ENCODE results near the gene BBS9. TPM values are rescaled to one million over a fixed set of nuclear protein-coding genes. Genes with fewer than 3 reads are reported as not detected.
A peak's percentile ranks its signal among the peaks of the same experiment; 100 is the strongest.

The BBS9 gene
- polyA plus RNA-seq, 4 donors = 2.0 to 8.8 (median 3.0) TPM

DNA sequence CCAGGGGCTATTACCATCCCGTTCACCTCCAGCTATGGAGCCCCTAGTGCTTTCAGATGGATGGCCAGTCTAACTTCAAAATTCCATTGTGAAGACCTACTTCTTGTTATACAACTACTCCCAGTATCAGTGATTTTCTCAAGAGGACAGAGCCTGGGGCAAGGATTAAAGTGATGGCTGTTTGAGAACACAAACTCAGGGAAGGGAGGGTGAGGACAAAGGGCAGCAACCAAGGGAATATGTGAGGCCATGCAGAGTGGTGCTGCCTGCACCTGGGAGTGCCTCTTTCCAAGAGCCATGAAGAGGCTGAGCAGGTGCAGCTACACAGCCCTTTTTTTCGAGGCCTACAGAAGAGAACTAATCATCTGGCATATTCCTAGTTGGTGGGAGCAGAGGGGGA, 472.5 kb downstream of the BBS9 start:
- no peak overlapping the region for H3K4me3 ChIP-seq (ENCODE audit: low read depth in 1 of 3, low read length in 3 of 3)
- H3K4me1 ChIP-seq (ENCODE audit: control insufficient read depth in 3 of 3, insufficient read depth in 2 of 3, low read depth in 1 of 3, low read length in 2 of 3) = peaks cover 0 to 3% (median 0%) of the 10 kb centered on the region in 3 donors
- H3K36me3 ChIP-seq (ENCODE audit: control insufficient read depth in 3 of 3, insufficient read depth in 2 of 3, low read depth in 1 of 3, low read length in 3 of 3) = no peaks in the 10 kb centered on the region
- DNase-seq = peak; percentile 56 to 62
- no peaks in the 10 kb centered on the region for H3K9me3 ChIP-seq (ENCODE audit: control insufficient read depth in 2 of 2, insufficient read depth in 1 of 2, low read depth in 1 of 2, low read length in 1 of 2)
- 35 to 75% (median 40%) methylated on average over 2 of the region's 2 CpGs for WGBS, 3 donors
- H3K27ac ChIP-seq (ENCODE audit: low read depth in 1 of 3, low read length in 2 of 3) = no peak overlapping the region
- no peaks in the 10 kb centered on the region for H3K27me3 ChIP-seq (ENCODE audit: control insufficient read depth in 3 of 3, insufficient read depth in 3 of 3, low read length in 3 of 3)
- FAIRE-seq = no peak

DNA sequence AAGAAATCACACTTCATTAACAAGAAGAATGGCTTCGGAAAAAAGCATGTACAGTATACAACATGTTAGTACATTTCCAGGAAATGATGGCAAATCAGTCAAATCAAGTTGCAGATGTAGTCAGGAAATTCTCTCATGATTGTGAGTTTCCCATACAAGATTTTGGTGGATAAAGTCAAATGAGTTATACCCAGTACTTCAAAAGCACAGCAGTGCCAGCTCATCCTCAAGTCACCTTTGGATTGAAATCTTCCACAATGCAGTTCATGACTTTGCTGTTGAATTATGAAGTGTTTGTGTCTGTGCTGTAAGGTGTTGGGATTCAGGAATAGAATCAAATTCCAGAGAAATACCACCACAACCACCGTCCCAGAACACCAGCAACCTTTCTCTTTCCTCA, 474.7 kb downstream of the BBS9 start:
- no peak overlapping the region for H3K27ac ChIP-seq (ENCODE audit: low read depth in 1 of 3, low read length in 2 of 3)
- no peaks in the 10 kb centered on the region for H3K27me3 ChIP-seq (ENCODE audit: control insufficient read depth in 3 of 3, insufficient read depth in 3 of 3, low read length in 3 of 3)
- DNase-seq (no peak), FAIRE-seq (no peak)
- whole genome bisulfite sequencing, 3 donors = 78 to 87% (median 81%) methylated on average over 2 of the region's 2 CpGs
- no peak overlapping the region for H3K4me3 ChIP-seq (ENCODE audit: low read depth in 1 of 3, low read length in 3 of 3)
- H3K9me3 ChIP-seq (ENCODE audit: control insufficient read depth in 2 of 2, insufficient read depth in 1 of 2, low read depth in 1 of 2, low read length in 1 of 2) = no peaks in the 10 kb centered on the region
- H3K36me3 ChIP-seq (ENCODE audit: control insufficient read depth in 3 of 3, insufficient read depth in 2 of 3, low read depth in 1 of 3, low read length in 3 of 3) = no peaks in the 10 kb centered on the region
- H3K4me1 ChIP-seq (ENCODE audit: control insufficient read depth in 3 of 3, insufficient read depth in 2 of 3, low read depth in 1 of 3, low read length in 2 of 3) = peaks cover 0 to 3% (median 0%) of the 10 kb centered on the region in 3 donors

DNA sequence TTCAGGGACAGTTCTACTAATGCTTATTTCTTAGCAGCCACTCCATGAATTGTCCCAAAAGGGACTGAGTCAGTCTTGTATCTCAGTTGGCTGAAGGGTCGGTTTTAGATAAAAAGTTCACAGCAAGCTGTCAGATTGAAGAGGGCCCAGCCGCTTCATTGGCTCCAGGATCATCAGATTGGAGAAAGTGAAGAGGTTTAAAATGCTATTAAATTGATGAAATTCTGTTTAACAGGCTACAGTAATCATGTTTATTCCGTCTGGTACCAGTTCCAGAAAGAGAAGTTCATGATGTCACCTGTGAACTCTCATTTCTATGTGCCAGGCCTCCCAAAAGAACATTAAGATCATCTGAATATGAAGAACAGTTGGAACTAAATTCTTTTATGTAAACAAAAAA, 481.6 kb downstream of the BBS9 start:
- Histone ChIP-seq H3K9me3 (ENCODE audit: control insufficient read depth in 2 of 2, insufficient read depth in 1 of 2, low read depth in 1 of 2, low read length in 1 of 2) (no peaks in the 10 kb centered on the region), H3K36me3 (ENCODE audit: control insufficient read depth in 3 of 3, insufficient read depth in 2 of 3, low read depth in 1 of 3, low read length in 3 of 3) (no peaks in the 10 kb centered on the region), H3K27me3 (ENCODE audit: control insufficient read depth in 3 of 3, insufficient read depth in 3 of 3, low read length in 3 of 3) (no peaks in the 10 kb centered on the region), H3K4me1 (ENCODE audit: control insufficient read depth in 3 of 3, insufficient read depth in 2 of 3, low read depth in 1 of 3, low read length in 2 of 3) (no peaks in the 10 kb centered on the region), H3K4me3 (ENCODE audit: low read depth in 1 of 3, low read length in 3 of 3) (no peak overlapping the region), H3K27ac (ENCODE audit: low read depth in 1 of 3, low read length in 2 of 3) (no peak overlapping the region)
- no peak for DNase-seq
- WGBS, 3 donors = 85 to 94% (median 90%) methylated on average over 3 of the region's 3 CpGs
- FAIRE-seq = no peak

DNA sequence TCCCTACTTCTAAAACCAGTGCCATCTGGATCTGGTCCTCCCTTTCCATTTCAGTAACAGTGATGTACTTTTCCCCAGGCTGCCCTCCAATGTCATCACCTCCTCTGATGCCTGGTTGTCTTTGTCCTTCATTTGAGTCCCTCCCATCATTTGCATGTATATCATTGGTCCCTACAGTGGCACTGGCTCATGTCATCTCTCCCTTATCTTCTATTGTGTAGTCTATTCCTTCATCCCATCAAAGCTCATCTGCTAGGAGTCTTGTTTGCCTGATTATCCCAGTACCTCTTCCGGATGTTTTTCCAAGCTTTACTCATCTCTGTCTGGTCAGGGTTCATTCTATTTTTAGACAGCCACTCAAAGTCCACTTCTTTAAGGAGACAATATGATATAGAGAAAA, 483.1 kb downstream of the BBS9 start:
- Histone ChIP-seq H3K9me3 (ENCODE audit: control insufficient read depth in 2 of 2, insufficient read depth in 1 of 2, low read depth in 1 of 2, low read length in 1 of 2) (no peaks in the 10 kb centered on the region), H3K4me3 (ENCODE audit: low read depth in 1 of 3, low read length in 3 of 3) (no peak overlapping the region), H3K27ac (ENCODE audit: low read depth in 1 of 3, low read length in 2 of 3) (no peak overlapping the region), H3K4me1 (ENCODE audit: control insufficient read depth in 3 of 3, insufficient read depth in 2 of 3, low read depth in 1 of 3, low read length in 2 of 3) (no peaks in the 10 kb centered on the region), H3K27me3 (ENCODE audit: control insufficient read depth in 3 of 3, insufficient read depth in 3 of 3, low read length in 3 of 3) (no peaks in the 10 kb centered on the region), H3K36me3 (ENCODE audit: control insufficient read depth in 3 of 3, insufficient read depth in 2 of 3, low read depth in 1 of 3, low read length in 3 of 3) (no peaks in the 10 kb centered on the region)
- FAIRE-seq (no peak), DNase-seq (peak; percentile 14 to 65)
- 30 to 63% (median 33%) methylated on average over 1 of the region's 1 CpG for WGBS, 3 donors

DNA sequence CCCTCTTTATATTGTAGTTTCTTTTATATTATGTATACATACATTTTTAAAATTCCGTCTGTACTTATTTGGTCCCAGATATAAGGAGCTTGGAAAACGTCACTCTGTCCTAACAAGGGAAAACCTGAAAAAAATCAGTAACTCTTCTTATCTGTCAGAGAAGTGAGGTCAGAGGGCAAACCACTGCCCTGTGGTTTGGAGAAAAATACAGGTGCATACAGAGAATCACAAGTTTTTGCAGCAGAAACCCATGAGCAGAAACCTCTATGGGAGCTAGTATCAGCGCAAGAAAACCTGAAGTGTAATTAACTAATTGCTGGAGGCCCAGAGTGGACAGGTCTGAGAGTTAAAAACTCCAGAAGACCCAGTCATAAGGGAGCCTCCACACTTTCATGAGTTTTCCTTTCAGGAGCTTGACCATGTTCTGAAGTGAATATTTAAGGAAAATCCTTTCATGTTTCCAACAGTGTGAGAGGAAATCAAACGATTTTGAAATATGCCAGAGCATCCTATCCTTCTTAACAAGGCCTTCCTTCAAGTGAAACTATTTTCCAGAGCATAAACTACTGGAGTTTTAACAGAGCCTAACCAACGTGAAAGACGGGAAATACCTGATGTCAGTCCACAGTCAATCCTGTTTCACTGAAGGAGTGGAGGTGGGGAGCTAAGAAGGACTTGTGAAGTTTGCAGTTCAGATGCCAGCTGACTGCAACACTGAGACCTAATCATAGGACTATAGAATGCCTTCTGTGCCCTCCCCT, 485.2 kb downstream of the BBS9 start:
- DNase-seq (no peak), FAIRE-seq (no peak)
- H3K36me3 ChIP-seq (ENCODE audit: control insufficient read depth in 3 of 3, insufficient read depth in 2 of 3, low read depth in 1 of 3, low read length in 3 of 3) = no peaks in the 10 kb centered on the region
- H3K27me3 ChIP-seq (ENCODE audit: control insufficient read depth in 3 of 3, insufficient read depth in 3 of 3, low read length in 3 of 3) = no peaks in the 10 kb centered on the region
- peaks cover 0 to 5% of the 10 kb centered on the region in 2 donors for H3K9me3 ChIP-seq (ENCODE audit: control insufficient read depth in 2 of 2, insufficient read depth in 1 of 2, low read depth in 1 of 2, low read length in 1 of 2)
- H3K27ac ChIP-seq (ENCODE audit: low read depth in 1 of 3, low read length in 2 of 3) = no peak overlapping the region
- H3K4me1 ChIP-seq (ENCODE audit: control insufficient read depth in 3 of 3, insufficient read depth in 2 of 3, low read depth in 1 of 3, low read length in 2 of 3) = no peaks in the 10 kb centered on the region
- 75 to 83% (median 80%) methylated on average over 6 of the region's 6 CpGs for WGBS, 3 donors
- H3K4me3 ChIP-seq (ENCODE audit: low read depth in 1 of 3, low read length in 3 of 3) = no peak overlapping the region

DNA sequence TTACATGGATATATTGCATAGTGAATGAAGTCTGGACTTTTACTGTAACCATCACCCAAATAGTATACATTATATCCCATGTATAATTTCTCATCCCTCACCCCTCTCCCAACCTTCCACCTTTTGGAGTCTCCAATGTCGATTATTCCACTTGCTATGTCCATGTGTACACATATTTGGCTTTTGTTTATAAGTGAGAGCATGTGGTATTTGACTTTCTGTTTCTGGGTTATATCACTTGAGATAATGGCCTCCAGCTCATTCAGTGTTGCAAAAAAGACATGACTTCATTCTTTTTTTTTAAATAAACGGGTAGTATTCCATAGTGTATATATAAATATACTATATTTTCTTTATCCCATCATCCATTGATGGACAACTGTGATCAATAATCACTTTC, 487.4 kb downstream of the BBS9 start:
- H3K4me3 ChIP-seq (ENCODE audit: low read depth in 1 of 3, low read length in 3 of 3) = no peak overlapping the region
- WGBS, 3 donors = 70 to 88% (median 77%) methylated on average over 2 of the region's 2 CpGs
- peaks cover 0 to 5% of the 10 kb centered on the region in 2 donors for H3K9me3 ChIP-seq (ENCODE audit: control insufficient read depth in 2 of 2, insufficient read depth in 1 of 2, low read depth in 1 of 2, low read length in 1 of 2)
- FAIRE-seq (no peak), DNase-seq (no peak)
- H3K36me3 ChIP-seq (ENCODE audit: control insufficient read depth in 3 of 3, insufficient read depth in 2 of 3, low read depth in 1 of 3, low read length in 3 of 3) = no peaks in the 10 kb centered on the region
- H3K27me3 ChIP-seq (ENCODE audit: control insufficient read depth in 3 of 3, insufficient read depth in 3 of 3, low read length in 3 of 3) = no peaks in the 10 kb centered on the region
- no peak overlapping the region for H3K27ac ChIP-seq (ENCODE audit: low read depth in 1 of 3, low read length in 2 of 3)
- H3K4me1 ChIP-seq (ENCODE audit: control insufficient read depth in 3 of 3, insufficient read depth in 2 of 3, low read depth in 1 of 3, low read length in 2 of 3) = no peaks in the 10 kb centered on the region

DNA sequence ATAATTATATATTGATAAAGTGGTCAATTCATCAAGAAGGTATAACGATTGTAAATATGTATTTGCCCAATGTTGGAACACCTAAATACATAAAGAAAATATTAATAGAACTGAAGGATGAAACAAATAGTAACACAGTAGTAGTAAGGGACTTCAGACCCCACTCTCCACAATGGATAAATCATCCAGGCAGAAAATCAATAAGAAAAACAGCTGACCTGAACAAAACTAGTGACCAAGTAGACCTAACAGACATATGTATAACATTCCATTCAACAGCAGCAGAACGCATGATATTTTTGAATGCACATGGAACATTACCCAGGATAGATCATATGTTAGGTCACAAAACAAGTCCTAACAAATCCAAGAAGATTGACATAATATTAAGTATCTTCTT, 489.9 kb downstream of the BBS9 start:
- FAIRE-seq (no peak), DNase-seq (no peak)
- 86 to 91% (median 88%) methylated on average over 2 of the region's 2 CpGs for WGBS, 3 donors
- Histone ChIP-seq H3K36me3 (ENCODE audit: control insufficient read depth in 3 of 3, insufficient read depth in 2 of 3, low read depth in 1 of 3, low read length in 3 of 3) (no peaks in the 10 kb centered on the region), H3K4me1 (ENCODE audit: control insufficient read depth in 3 of 3, insufficient read depth in 2 of 3, low read depth in 1 of 3, low read length in 2 of 3) (no peaks in the 10 kb centered on the region), H3K4me3 (ENCODE audit: low read depth in 1 of 3, low read length in 3 of 3) (no peak overlapping the region), H3K27me3 (ENCODE audit: control insufficient read depth in 3 of 3, insufficient read depth in 3 of 3, low read length in 3 of 3) (no peaks in the 10 kb centered on the region), H3K9me3 (ENCODE audit: control insufficient read depth in 2 of 2, insufficient read depth in 1 of 2, low read depth in 1 of 2, low read length in 1 of 2) (peaks cover 0 to 5% of the 10 kb centered on the region in 2 donors), H3K27ac (ENCODE audit: low read depth in 1 of 3, low read length in 2 of 3) (no peak overlapping the region)

DNA sequence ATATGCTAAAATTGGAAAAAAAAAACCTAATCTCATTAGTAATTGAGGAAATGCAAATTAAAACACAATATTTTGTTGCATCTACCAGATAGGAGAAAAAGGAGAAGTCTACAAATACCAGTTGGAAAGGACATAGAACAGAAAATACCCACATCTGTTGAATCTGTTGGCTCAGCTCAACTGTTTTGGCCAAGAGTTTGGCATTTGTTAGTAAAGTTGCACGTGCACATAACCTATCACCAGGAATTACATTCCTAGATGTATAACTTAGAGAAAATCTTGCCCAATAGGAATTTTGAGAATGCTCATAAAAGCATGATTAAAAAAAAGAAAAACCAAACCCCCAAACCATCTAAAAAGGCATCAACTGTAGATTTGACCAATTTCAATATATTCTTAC, 493.9 kb downstream of the BBS9 start:
- WGBS, 3 donors = 78 to 89% (median 79%) methylated on average over 1 of the region's 1 CpG
- DNase-seq (no peak), FAIRE-seq (no peak)
- Histone ChIP-seq H3K4me3 (ENCODE audit: low read depth in 1 of 3, low read length in 3 of 3) (no peak overlapping the region), H3K27ac (ENCODE audit: low read depth in 1 of 3, low read length in 2 of 3) (no peak overlapping the region), H3K36me3 (ENCODE audit: control insufficient read depth in 3 of 3, insufficient read depth in 2 of 3, low read depth in 1 of 3, low read length in 3 of 3) (peaks cover 0 to 2% (median 0%) of the 10 kb centered on the region in 3 donors), H3K27me3 (ENCODE audit: control insufficient read depth in 3 of 3, insufficient read depth in 3 of 3, low read length in 3 of 3) (no peaks in the 10 kb centered on the region), H3K4me1 (ENCODE audit: control insufficient read depth in 3 of 3, insufficient read depth in 2 of 3, low read depth in 1 of 3, low read length in 2 of 3) (no peaks in the 10 kb centered on the region), H3K9me3 (ENCODE audit: control insufficient read depth in 2 of 2, insufficient read depth in 1 of 2, low read depth in 1 of 2, low read length in 1 of 2) (peaks cover 0 to 11% of the 10 kb centered on the region in 2 donors)

DNA sequence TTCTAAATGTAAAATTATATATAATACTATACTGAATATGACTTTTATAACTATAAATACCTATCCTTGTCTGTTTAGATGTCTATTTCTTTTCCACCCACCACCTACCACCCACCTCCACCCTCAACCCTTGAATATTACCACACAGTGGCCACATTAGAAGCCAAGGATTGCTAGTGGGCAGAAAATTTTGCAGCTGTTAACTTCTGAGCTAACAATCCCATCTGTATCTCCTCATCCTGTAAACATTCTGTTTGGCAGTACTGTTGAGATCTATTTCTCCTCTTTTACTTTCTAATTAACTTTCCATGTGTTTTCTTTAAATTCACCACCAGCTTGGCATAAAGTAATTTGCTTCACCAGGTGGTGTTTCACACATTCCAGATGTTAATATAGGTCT, 494.9 kb downstream of the BBS9 start:
- H3K4me1 ChIP-seq (ENCODE audit: control insufficient read depth in 3 of 3, insufficient read depth in 2 of 3, low read depth in 1 of 3, low read length in 2 of 3) = no peaks in the 10 kb centered on the region
- H3K9me3 ChIP-seq (ENCODE audit: control insufficient read depth in 2 of 2, insufficient read depth in 1 of 2, low read depth in 1 of 2, low read length in 1 of 2) = peaks cover 0 to 11% of the 10 kb centered on the region in 2 donors
- H3K4me3 ChIP-seq (ENCODE audit: low read depth in 1 of 3, low read length in 3 of 3) = no peak overlapping the region
- no peak overlapping the region for H3K27ac ChIP-seq (ENCODE audit: low read depth in 1 of 3, low read length in 2 of 3)
- H3K36me3 ChIP-seq (ENCODE audit: control insufficient read depth in 3 of 3, insufficient read depth in 2 of 3, low read depth in 1 of 3, low read length in 3 of 3) = peaks cover 0 to 2% (median 0%) of the 10 kb centered on the region in 3 donors
- no peaks in the 10 kb centered on the region for H3K27me3 ChIP-seq (ENCODE audit: control insufficient read depth in 3 of 3, insufficient read depth in 3 of 3, low read length in 3 of 3)
- no peak for FAIRE-seq
- DNase-seq = no peak

Measured in small intestine (tissue), 7 donors.